GM23338 (cell line): Measurements from ENCODE around the gene CYB561D1. TPM values are rescaled to one million over a fixed set of nuclear protein-coding genes. Genes with fewer than 3 reads are reported as not detected.
A peak's percentile ranks its signal among the peaks of the same experiment; 100 is the strongest.

Experiments used
- ATAC-seq: fragments of 200-7000 bp; cut with Tn5 transposase; 3 replicates; pipeline ENCODE4 v1.9.1; 2020
- DNase-seq: peaks from one replicate; pipeline ENCODE4 v3.0.0-alpha.2; 2015; ENCODE audit warnings: low spot score
- H2AFZ ChIP-seq: fragments of 200-600 bp; sonication (generic); 2 replicates; pipeline ENCODE4 v1.8.0; 2016; ENCODE audit warnings: antibody characterized with exemption, mild to moderate bottlenecking, moderate library complexity
- H3F3A ChIP-seq: fragments of 200-600 bp; sonication (generic); replicated peaks from 2 replicates; pipeline ENCODE4 v1.8.0; 2017; ENCODE audit warnings: antibody characterized with exemption, mixed run types, low read depth
- H3K27ac ChIP-seq: fragments of 200-600 bp; sonication (generic); 2 replicates; pipeline ENCODE4 v1.6.1; 2016; ENCODE audit warnings: low read depth
- H3K27me3 ChIP-seq: fragments of 200-600 bp; sonication (generic); 2 replicates; pipeline ENCODE4 v1.8.0; 2016; ENCODE audit warnings: mild to moderate bottlenecking, mixed run types, moderate library complexity; ENCODE audit not compliant: insufficient read depth
- H3K36me3 ChIP-seq: fragments of 200-600 bp; sonication (generic); 2 replicates; pipeline ENCODE4 v1.8.0; 2016; ENCODE audit warnings: mild to moderate bottlenecking; ENCODE audit not compliant: insufficient read depth
- H3K4me1 ChIP-seq: fragments of 200-600 bp; sonication (generic); 2 replicates; pipeline ENCODE4 v1.8.0; 2016; ENCODE audit warnings: mild to moderate bottlenecking, moderate library complexity; ENCODE audit not compliant: insufficient read depth
- H3K4me2 ChIP-seq: fragments of 200-600 bp; sonication (generic); 2 replicates; pipeline ENCODE4 v1.7.1; 2017; ENCODE audit warnings: mixed run types
- H3K4me3 ChIP-seq: fragments of 200-600 bp; sonication (generic); 2 replicates; pipeline ENCODE4 v1.6.1; 2016; ENCODE audit warnings: mixed run types
- H3K79me2 ChIP-seq: fragments of 200-600 bp; sonication (generic); replicated peaks from 2 replicates; pipeline ENCODE4 v1.8.0; 2017; ENCODE audit warnings: mild to moderate bottlenecking; ENCODE audit not compliant: insufficient read depth
- H3K9me2 ChIP-seq: fragments of 200-600 bp; sonication (generic); 2 replicates; pipeline ENCODE4 v1.8.0; 2017; ENCODE audit not compliant: insufficient read depth
- H4K20me1 ChIP-seq: fragments of 200-600 bp; sonication (generic); replicated peaks from 2 replicates; pipeline ENCODE4 v1.8.0; 2017; ENCODE audit warnings: mild to moderate bottlenecking; ENCODE audit not compliant: insufficient read depth
- H3K27ac Mint-ChIP-seq: 2 replicates; pipeline ENCODE4 v1.8.0; 2020; ENCODE audit warnings: inconsistent platforms, mild to moderate bottlenecking, moderate library complexity, mixed read lengths
- H3K27me3 Mint-ChIP-seq: 3 replicates; pipeline ENCODE4 v1.8.0; 2022; ENCODE audit warnings: low read depth, mild to moderate bottlenecking, moderate library complexity, mixed read lengths, inconsistent platforms; ENCODE audit not compliant: insufficient read depth, poor library complexity
- H3K36me3 Mint-ChIP-seq: 3 replicates; pipeline ENCODE4 v1.8.0; 2021; ENCODE audit warnings: low read depth, mild to moderate bottlenecking, inconsistent platforms, moderate library complexity, mixed read lengths
- H3K4me1 Mint-ChIP-seq: 3 replicates; pipeline ENCODE4 v1.8.0; 2020; ENCODE audit warnings: mild to moderate bottlenecking, inconsistent platforms, mixed read lengths
- H3K4me3 Mint-ChIP-seq: 3 replicates; pipeline ENCODE4 v1.8.0; 2021; ENCODE audit warnings: moderate library complexity, mild to moderate bottlenecking, inconsistent platforms, mixed read lengths
- H3K9me3 Mint-ChIP-seq: 3 replicates; pipeline ENCODE4 v1.8.0; 2020; ENCODE audit warnings: moderate library complexity, mild to moderate bottlenecking, inconsistent platforms, mixed read lengths
- EZH2 ChIP-seq: fragments of 200-600 bp; sonication (generic); IDR thresholded peaks from one replicate; pipeline ENCODE4 v1.8.0; 2017; ENCODE audit warnings: antibody characterized with exemption, mild to moderate bottlenecking, low read depth; ENCODE audit not compliant: unreplicated experiment
- JUNB ChIP-seq: IDR thresholded peaks from one replicate; pipeline ENCODE4 v1.6.1; 2016; ENCODE audit warnings: antibody characterized with exemption; ENCODE audit not compliant: unreplicated experiment
- NANOG ChIP-seq: IDR thresholded peaks from 2 replicates; pipeline ENCODE4 v1.6.1; 2016; ENCODE audit warnings: antibody characterized with exemption, borderline replicate concordance
- POLR2AphosphoS5 ChIP-seq: IDR thresholded peaks from 2 replicates; pipeline ENCODE4 v1.6.1; 2016; ENCODE audit warnings: antibody characterized with exemption, low read depth
- STAT1 ChIP-seq: IDR thresholded peaks from one replicate; pipeline ENCODE4 v1.6.1; 2016; ENCODE audit warnings: antibody characterized with exemption; ENCODE audit not compliant: unreplicated experiment
- polyA plus RNA-seq: library from polyadenylated mRNA; unstranded; fragments of >200 nt; fragmentation: Nextera tagmentation; extraction: Ambion mirVana; gene quantifications from 2 replicates; pipeline ENCODE4 v1.2.1, GENCODE V29; 2016
- total RNA-seq: library from RNA; depleted of rRNA; stranded (reverse); fragments of >200 nt; shearing (Covaris generic); gene quantifications from 2 replicates; pipeline ENCODE4 v1.2.3, GENCODE V29; 2014
- TF ChIP-seq, protein P1 (sequence below): fragments of 250-450 bp; sonication (Bioruptor Pico); IDR thresholded peaks from 2 replicates; pipeline ENCODE4 v1.5.0; 2020; ENCODE audit warnings: mild to moderate bottlenecking, moderate library complexity
- TF ChIP-seq, protein P2 (sequence below): IDR thresholded peaks from one replicate; pipeline ENCODE4 v1.6.1; 2018; ENCODE audit warnings: antibody characterized with exemption; ENCODE audit not compliant: unreplicated experiment
- TF ChIP-seq, protein P3 (sequence below), 2 experiments: fragments of 200-600 bp in 1 of 2; sonication (generic) in 1 of 2; conservative IDR thresholded peaks; 2 replicates each; pipeline versions ENCODE4 v1.5.1 to v1.6.1; 2016 to 2017; ENCODE audit warnings: antibody characterized with exemption in 2 of 2, low read depth in 2 of 2, mild to moderate bottlenecking in 2 of 2, moderate library complexity in 1 of 2

The CYB561D1 gene
- total and polyA plus RNA-seq, 2 experiments from 2014 or later, result 0.95 to 2.7 TPM

DNA sequence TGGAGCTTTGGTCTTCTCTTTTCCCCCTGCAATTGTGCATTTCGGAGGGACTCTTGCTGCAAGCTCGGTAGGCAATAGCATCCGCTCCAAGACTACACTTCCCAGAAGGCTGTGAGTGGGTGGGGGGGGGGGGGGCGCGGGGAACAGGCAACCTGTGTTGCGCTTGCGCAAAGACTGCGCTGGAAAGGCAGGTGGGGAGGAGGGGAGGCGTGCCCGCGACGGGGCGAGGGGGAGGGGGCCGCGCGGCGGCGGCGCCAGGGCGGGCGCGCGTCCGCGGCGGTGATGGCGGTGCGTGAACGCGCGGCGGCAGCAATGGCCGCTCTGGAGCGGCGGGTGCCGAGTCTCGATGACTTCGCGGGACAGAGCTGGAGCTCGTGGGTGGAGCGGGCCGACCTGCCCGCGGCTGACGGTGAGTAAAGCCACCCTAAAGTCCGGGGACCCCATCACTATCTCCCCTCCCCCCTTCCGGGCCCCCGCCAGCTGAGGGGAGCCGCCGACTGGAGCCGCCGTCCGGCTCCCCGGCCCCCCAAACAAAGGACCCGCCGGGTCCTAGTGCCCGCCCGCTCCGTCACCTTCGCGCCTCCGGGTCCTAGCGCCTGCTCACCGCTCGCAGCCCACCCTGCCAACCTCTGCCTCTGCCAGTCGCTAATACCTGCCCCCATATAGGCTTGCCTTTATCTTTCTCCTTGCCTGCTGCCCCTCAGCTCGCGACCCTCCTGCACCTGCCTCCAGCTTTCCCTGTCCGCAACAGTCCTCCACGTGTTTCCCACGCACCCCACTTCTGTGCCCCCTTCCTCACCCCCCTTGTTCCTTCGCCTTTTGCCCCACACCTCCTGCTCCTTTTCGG is 10.0 kb upstream of the CYB561D1 start, which contains the start of gene ATXN7L2 (continued):
- TF ChIP-seq, protein P1, sequence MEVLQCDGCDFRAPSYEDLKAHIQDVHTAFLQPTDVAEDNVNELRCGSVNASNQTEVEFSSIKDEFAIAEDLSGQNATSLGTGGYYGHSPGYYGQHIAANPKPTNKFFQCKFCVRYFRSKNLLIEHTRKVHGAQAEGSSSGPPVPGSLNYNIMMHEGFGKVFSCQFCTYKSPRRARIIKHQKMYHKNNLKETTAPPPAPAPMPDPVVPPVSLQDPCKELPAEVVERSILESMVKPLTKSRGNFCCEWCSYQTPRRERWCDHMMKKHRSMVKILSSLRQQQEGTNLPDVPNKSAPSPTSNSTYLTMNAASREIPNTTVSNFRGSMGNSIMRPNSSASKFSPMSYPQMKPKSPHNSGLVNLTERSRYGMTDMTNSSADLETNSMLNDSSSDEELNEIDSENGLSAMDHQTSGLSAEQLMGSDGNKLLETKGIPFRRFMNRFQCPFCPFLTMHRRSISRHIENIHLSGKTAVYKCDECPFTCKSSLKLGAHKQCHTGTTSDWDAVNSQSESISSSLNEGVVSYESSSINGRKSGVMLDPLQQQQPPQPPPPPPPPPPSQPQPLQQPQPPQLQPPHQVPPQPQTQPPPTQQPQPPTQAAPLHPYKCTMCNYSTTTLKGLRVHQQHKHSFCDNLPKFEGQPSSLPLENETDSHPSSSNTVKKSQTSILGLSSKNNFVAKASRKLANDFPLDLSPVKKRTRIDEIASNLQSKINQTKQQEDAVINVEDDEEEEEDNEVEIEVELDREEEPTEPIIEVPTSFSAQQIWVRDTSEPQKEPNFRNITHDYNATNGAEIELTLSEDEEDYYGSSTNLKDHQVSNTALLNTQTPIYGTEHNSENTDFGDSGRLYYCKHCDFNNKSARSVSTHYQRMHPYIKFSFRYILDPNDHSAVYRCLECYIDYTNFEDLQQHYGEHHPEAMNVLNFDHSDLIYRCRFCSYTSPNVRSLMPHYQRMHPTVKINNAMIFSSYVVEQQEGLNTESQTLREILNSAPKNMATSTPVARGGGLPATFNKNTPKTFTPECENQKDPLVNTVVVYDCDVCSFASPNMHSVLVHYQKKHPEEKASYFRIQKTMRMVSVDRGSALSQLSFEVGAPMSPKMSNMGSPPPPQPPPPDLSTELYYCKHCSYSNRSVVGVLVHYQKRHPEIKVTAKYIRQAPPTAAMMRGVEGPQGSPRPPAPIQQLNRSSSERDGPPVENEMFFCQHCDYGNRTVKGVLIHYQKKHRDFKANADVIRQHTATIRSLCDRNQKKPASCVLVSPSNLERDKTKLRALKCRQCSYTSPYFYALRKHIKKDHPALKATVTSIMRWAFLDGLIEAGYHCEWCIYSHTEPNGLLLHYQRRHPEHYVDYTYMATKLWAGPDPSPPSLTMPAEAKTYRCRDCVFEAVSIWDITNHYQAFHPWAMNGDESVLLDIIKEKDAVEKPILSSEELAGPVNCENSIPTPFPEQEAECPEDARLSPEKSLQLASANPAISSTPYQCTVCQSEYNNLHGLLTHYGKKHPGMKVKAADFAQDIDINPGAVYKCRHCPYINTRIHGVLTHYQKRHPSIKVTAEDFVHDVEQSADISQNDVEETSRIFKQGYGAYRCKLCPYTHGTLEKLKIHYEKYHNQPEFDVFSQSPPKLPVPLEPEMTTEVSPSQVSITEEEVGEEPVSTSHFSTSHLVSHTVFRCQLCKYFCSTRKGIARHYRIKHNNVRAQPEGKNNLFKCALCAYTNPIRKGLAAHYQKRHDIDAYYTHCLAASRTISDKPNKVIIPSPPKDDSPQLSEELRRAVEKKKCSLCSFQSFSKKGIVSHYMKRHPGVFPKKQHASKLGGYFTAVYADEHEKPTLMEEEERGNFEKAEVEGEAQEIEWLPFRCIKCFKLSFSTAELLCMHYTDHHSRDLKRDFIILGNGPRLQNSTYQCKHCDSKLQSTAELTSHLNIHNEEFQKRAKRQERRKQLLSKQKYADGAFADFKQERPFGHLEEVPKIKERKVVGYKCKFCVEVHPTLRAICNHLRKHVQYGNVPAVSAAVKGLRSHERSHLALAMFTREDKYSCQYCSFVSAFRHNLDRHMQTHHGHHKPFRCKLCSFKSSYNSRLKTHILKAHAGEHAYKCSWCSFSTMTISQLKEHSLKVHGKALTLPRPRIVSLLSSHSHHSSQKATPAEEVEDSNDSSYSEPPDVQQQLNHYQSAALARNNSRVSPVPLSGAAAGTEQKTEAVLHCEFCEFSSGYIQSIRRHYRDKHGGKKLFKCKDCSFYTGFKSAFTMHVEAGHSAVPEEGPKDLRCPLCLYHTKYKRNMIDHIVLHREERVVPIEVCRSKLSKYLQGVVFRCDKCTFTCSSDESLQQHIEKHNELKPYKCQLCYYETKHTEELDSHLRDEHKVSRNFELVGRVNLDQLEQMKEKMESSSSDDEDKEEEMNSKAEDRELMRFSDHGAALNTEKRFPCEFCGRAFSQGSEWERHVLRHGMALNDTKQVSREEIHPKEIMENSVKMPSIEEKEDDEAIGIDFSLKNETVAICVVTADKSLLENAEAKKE (CRISPR knock-in tag), result no peak
- TF ChIP-seq JUNB (no peak), POLR2AphosphoS5 (peak; percentile 39), EZH2 (no peak), STAT1 (no peak)

DNA sequence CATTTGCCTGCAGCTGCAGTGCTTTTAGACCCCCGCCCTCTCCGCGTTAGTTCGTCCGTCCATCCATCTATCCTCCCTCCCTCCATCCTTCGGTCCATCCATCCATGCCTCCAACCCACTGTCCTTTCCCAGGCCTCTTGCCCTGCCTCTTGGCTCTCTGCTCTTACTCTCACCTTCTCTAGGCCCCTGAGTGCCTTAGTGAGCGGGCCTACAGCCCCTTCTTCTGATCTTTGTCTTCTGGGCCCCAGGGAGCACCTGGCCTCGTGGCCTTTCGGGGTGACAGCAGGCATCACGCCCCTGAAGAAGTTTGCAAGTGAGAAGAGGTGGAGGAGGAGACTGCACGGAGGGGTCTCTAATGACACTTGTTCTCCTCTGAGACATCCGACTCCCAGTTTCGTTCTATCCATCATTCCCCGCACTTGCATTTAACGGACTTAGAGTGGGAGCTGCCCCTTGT is 9.3 kb upstream of the CYB561D1 start:
- no peaks in the 10 kb centered on the region for H3K36me3 ChIP-seq
- peaks cover 19% of the 10 kb centered on the region for H3K4me1 Mint-ChIP-seq
- peak overlapping the region; percentile 91 for H2AFZ ChIP-seq
- peaks cover 10% of the 10 kb centered on the region; the same call in 1 of the 2 replicates for H3K27me3 ChIP-seq
- no peaks in the 10 kb centered on the region; the same call in 2 of the 3 replicates for H3K9me3 Mint-ChIP-seq
- no peaks in the 10 kb centered on the region for H4K20me1 ChIP-seq
- ATAC-seq (peak; percentile 15), DNase-seq (peak; percentile 74)
- H3K4me2 ChIP-seq, result peak overlapping the region; percentile 100
- H3K27me3 Mint-ChIP-seq, result peaks cover 11% of the 10 kb centered on the region
- H3K4me1 ChIP-seq, result peaks cover 15% of the 10 kb centered on the region
- H3K27ac Mint-ChIP-seq, result no peak overlapping the region
- H3F3A ChIP-seq, result peaks cover 8% of the 10 kb centered on the region; the same call in 1 of the 2 replicates
- no peaks in the 10 kb centered on the region for H3K9me2 ChIP-seq
- H3K4me3 ChIP-seq, result peak overlapping the region; percentile 94
- H3K79me2 ChIP-seq, result no peaks in the 10 kb centered on the region
- peak overlapping the region; percentile 85 for H3K27ac ChIP-seq
- peak overlapping the region; percentile 85 for H3K4me3 Mint-ChIP-seq
- H3K36me3 Mint-ChIP-seq, result peaks cover 19% of the 10 kb centered on the region; the same call in 2 of the 3 replicates
- TF ChIP-seq JUNB (no peak), EZH2 (no peak), NANOG (no peak), POLR2AphosphoS5 (no peak; the same call in 1 of the 2 replicates)
- TF ChIP-seq, protein P2, sequence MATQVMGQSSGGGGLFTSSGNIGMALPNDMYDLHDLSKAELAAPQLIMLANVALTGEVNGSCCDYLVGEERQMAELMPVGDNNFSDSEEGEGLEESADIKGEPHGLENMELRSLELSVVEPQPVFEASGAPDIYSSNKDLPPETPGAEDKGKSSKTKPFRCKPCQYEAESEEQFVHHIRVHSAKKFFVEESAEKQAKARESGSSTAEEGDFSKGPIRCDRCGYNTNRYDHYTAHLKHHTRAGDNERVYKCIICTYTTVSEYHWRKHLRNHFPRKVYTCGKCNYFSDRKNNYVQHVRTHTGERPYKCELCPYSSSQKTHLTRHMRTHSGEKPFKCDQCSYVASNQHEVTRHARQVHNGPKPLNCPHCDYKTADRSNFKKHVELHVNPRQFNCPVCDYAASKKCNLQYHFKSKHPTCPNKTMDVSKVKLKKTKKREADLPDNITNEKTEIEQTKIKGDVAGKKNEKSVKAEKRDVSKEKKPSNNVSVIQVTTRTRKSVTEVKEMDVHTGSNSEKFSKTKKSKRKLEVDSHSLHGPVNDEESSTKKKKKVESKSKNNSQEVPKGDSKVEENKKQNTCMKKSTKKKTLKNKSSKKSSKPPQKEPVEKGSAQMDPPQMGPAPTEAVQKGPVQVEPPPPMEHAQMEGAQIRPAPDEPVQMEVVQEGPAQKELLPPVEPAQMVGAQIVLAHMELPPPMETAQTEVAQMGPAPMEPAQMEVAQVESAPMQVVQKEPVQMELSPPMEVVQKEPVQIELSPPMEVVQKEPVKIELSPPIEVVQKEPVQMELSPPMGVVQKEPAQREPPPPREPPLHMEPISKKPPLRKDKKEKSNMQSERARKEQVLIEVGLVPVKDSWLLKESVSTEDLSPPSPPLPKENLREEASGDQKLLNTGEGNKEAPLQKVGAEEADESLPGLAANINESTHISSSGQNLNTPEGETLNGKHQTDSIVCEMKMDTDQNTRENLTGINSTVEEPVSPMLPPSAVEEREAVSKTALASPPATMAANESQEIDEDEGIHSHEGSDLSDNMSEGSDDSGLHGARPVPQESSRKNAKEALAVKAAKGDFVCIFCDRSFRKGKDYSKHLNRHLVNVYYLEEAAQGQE, result no peak
- TF ChIP-seq, protein P3, sequence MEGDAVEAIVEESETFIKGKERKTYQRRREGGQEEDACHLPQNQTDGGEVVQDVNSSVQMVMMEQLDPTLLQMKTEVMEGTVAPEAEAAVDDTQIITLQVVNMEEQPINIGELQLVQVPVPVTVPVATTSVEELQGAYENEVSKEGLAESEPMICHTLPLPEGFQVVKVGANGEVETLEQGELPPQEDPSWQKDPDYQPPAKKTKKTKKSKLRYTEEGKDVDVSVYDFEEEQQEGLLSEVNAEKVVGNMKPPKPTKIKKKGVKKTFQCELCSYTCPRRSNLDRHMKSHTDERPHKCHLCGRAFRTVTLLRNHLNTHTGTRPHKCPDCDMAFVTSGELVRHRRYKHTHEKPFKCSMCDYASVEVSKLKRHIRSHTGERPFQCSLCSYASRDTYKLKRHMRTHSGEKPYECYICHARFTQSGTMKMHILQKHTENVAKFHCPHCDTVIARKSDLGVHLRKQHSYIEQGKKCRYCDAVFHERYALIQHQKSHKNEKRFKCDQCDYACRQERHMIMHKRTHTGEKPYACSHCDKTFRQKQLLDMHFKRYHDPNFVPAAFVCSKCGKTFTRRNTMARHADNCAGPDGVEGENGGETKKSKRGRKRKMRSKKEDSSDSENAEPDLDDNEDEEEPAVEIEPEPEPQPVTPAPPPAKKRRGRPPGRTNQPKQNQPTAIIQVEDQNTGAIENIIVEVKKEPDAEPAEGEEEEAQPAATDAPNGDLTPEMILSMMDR (conservative IDR thresholded peaks at IDR 0.05; ENCODE audit: low read depth in 2 of 2), result no peak
